22Rv1 (cell line): ENCODE measurements around the gene GNMT.

Source experiments
- ZFX ChIP-seq: fragments of 450-650 bp; IDR thresholded peaks from 2 replicates; pipeline ENCODE4 v1.6.1; 2017; ENCODE audit warnings: antibody characterized with exemption, borderline replicate concordance
- TF ChIP-seq, protein P1 (sequence below): fragments of 450-650 bp; IDR thresholded peaks from 2 replicates; pipeline ENCODE4 v1.5.1; 2017; ENCODE audit warnings: mild to moderate bottlenecking

DNA sequence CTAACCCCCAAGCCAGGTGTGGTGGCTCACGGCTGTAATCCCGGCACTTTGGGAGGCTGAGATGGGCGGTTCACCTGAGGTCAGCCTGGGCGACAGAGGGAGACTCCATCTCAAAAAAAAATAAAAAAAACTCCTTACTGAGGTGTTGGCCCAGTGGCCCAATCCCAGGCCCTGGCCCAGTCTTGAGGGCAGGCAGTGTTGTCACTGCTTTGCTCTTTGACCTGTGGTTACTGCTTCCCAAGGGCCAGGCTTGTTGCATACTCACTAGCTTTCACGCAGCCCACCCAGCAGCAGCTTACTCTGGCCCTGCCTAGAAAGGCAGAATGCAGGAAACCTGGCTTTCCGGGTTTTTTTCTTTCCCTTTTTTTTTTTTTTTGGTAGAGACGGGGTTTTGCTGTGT, 18.1 kb upstream of the GNMT start:
- TF ChIP-seq, protein P1, sequence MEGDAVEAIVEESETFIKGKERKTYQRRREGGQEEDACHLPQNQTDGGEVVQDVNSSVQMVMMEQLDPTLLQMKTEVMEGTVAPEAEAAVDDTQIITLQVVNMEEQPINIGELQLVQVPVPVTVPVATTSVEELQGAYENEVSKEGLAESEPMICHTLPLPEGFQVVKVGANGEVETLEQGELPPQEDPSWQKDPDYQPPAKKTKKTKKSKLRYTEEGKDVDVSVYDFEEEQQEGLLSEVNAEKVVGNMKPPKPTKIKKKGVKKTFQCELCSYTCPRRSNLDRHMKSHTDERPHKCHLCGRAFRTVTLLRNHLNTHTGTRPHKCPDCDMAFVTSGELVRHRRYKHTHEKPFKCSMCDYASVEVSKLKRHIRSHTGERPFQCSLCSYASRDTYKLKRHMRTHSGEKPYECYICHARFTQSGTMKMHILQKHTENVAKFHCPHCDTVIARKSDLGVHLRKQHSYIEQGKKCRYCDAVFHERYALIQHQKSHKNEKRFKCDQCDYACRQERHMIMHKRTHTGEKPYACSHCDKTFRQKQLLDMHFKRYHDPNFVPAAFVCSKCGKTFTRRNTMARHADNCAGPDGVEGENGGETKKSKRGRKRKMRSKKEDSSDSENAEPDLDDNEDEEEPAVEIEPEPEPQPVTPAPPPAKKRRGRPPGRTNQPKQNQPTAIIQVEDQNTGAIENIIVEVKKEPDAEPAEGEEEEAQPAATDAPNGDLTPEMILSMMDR, result no peak
- no peak for TF ChIP-seq ZFX
